GM19035 (cell line): Measurements from ENCODE around the gene PRRT1.

Experiments used
- ATAC-seq: cut with Tn5 transposase; IDR thresholded peaks from one replicate; pipeline ENCODE4 v1.9.1; 2021; ENCODE audit not compliant: unreplicated experiment

PRRT1 gene

GRCh38 chr6:32175711-32176475, 24.2 kb upstream of the PRRT1 start, which contains the start of gene AGPAT1:
AGPAT1 (minus strand) TSS chr6:32176084; CDS start chr6:32171496, 4,588 bp downstream.
- ATAC-seq: peak; percentile 40

- ATAC-seq: no peak
Observed at GRCh38 chr6:32175322-32175710, 23.6 kb upstream of the PRRT1 start.

GRCh38 chr6:32174416-32174815, 22.7 kb upstream of the PRRT1 start:
- ATAC-seq: no peak

GRCh38 chr6:32173051-32173727, 21.4 kb upstream of the PRRT1 start:
- no peak for ATAC-seq

GRCh38 chr6:32171234-32171633, 19.5 kb upstream of the PRRT1 start:
- no peak for ATAC-seq

- no peak for ATAC-seq
Observed at GRCh38 chr6:32170294-32170693, 18.6 kb upstream of the PRRT1 start.

- no peak for ATAC-seq
Observed at GRCh38 chr6:32168807-32169591, 17.3 kb upstream of the PRRT1 start.

GRCh38 chr6:32168350-32168749, 16.6 kb upstream of the PRRT1 start:
- ATAC-seq: no peak

- no peak for ATAC-seq
Observed at GRCh38 chr6:32167761-32168262, 16.1 kb upstream of the PRRT1 start.

GRCh38 chr6:32167154-32167760, 15.5 kb upstream of the PRRT1 start:
- ATAC-seq: no peak

- no peak for ATAC-seq
Observed at GRCh38 chr6:32166411-32167061, 14.8 kb upstream of the PRRT1 start.

- ATAC-seq: no peak
Observed at GRCh38 chr6:32164295-32164694, 12.6 kb upstream of the PRRT1 start, which contains the start of gene EGFL8. EGFL8 (plus strand) TSS chr6:32164595; CDS start chr6:32166166, 1,571 bp downstream.

GRCh38 chr6:32163559-32164258, 12.0 kb upstream of the PRRT1 start:
- no peak for ATAC-seq

GRCh38 chr6:32158052-32158451, 6.3 kb upstream of the PRRT1 start:
- ATAC-seq: no peak

GRCh38 chr6:32156891-32157290, 5.2 kb upstream of the PRRT1 start:
- no peak for ATAC-seq

- no peak for ATAC-seq
Observed at GRCh38 chr6:32154514-32155161, 2.9 kb upstream of the PRRT1 start.

- ATAC-seq: no peak
Observed at GRCh38 chr6:32153564-32154513, 2.1 kb upstream of the PRRT1 start, which contains the start of gene PPT2. PPT2 (plus strand) TSS chr6:32154141; CDS start chr6:32154595, 454 bp downstream.
